GM18867 (cell line): ENCODE measurements around the gene UVSSA.
"Not testable (repeated sequence)": the region's sequence is repeated elsewhere in the genome, so short reads cannot be mapped to it uniquely, and the experiment has no call there.

Source experiments
- ATAC-seq: cut with Tn5 transposase; IDR thresholded peaks from one replicate; pipeline ENCODE4 v1.9.1; 2021; ENCODE audit warnings: mild to moderate bottlenecking, moderate library complexity; ENCODE audit not compliant: unreplicated experiment

UVSSA gene

DNA sequence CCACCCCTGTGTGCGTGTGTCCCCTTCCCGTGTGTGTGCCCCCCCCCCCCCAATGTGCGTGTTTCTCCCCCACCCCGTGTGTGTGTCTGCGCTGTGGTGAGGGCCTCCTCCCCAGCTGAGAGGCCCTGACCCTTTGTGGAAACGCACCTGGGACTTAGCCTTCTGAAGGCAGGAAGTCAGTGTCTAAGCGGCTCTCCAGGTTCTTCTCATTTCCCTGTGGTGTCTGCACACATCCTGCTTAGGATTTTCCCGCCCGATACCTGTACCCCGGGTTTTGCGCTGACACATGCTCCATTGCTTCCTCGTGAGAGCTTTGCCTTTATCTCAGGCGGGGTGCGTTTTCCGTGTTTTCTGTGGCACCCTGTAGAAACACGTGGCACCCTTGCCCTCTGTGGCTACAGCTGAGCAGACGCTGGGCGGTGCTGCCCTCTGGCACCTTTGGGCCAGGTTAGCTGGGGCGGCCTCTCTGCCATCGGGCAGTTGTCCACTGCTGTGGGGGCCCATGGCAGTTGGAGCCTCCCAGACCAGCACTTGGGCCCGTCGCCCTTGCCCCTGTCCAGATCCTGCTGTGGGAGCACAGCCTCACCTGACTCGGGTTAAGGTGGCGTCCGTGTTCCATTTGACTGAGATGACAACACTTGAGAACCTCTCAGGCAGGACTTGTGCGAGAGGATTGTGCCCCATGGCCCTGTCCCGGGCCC lies 31.0 kb upstream of the UVSSA start:
- ATAC-seq: no peak

DNA sequence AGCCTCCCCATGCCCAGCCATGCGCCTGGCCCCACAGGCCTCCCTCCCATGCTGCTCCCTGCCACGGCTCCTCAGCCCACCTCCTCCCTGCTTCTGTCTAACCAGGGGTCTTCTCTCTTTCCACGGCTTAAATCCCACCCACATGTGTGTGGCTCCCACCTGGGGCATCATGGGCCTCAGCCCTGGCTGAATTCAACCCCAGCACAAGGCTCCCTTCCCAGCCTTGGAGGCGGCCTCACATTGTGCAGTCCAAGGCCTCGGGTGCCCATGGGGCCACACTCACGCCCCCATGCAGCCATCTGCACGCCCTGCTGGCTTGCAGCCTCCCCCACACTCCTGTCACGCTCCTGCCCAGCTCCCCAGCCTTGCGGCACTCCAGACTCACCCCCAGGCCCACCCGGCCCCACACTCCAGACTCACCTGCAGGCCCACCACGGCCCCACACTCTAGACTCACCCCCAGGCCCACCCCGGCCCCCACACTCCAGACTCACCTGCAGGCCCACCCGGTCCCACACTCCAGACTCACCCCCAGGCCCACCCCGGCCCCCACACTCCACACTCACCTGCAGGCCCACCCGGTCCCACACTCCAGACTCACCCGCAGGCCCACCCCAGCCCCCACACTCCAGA lies 30.4 kb upstream of the UVSSA start:
- ATAC-seq: no peak

DNA sequence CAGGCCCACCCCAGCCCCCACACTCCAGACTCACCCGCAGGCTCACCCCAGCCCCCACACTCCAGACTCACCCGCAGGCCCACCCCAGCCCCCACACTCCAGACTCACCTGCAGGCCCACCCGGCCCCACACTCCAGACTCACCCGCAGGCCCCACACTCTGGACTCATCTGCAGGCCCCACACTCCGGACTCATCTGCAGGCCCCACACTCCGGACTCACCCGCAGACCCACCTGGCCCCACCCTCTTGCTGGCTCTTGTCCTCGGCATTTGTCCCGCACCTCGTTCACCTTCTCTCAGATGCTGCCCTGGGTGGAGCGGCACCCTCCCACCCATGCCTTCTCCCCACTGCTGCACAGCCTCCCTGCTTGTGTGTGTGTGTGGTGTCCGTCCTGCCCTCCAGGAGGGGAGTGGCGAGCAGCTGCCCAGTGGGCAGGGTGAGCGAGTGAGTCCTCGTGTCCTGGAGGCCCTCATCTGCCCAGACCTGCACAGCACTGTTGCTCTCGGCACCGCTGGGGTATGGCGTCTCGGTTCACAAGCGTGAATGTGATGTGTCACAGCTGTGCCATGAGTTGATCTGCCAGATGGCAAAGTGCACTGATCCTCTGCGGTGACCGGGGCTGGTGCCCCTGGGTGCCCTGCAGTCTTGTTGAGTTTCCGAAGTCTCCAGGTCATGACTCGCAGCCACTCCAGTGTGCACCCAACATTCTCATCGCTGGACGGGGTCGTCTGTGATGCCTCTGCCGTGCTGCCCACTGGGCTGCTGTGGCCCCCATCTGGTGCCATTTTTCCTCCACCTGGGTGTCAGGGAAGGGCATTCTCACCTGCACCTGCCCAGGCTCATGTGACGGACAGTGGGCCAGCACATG lies 29.6 kb upstream of the UVSSA start:
- no peak for ATAC-seq

DNA sequence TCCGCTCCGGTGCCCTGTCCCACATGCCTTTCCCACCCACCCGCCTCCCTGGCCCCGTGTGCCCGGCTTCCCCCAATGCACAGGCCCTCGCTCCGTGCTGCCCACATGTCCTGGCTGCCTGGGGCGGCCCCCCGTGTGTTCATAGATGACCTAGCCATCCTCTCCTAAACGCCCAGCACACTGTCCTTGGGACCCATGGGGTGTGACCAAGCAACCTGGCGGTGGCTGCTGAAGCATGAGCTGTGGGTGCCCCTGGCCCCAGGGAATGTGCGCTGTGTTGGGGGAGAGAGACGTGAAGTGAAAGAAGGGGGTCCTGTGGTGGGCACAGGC lies 29.0 kb upstream of the UVSSA start:
- ATAC-seq: no peak

DNA sequence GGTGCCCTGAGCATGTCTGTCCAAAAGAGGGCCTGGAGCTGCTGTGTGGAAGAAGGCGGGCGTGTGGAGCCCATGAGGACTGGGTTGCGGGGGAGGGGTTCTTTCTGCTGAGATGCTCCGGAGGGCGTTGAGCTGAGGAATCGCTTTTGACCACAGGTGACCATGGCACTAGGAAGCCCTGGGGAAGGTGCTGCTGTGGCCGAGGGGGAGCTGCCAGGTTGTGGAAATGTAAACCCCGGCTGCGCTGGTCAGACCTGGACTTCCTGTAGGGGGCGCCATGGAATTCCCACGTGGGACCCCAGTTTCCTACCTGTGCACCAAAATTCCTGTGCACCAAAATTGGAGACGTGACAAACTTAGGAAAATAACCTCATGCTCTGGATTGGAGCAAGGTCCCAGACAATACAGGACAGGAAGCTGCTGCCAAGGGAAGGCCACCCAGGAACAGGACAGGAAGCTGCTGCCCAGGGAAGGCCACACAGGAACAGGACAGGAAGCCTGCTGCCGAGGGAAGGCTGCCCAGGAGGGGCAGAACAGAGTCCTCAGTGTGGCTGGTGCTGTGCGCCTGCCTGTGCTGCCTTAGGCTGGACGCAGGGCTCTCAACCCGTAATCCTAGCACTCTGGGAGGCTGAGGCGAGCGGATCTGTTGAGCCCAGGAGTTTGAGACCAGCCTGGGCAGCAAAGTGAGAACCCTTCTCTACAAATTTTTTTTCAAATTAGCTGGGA lies 28.4 kb upstream of the UVSSA start:
- ATAC-seq: no peak

DNA sequence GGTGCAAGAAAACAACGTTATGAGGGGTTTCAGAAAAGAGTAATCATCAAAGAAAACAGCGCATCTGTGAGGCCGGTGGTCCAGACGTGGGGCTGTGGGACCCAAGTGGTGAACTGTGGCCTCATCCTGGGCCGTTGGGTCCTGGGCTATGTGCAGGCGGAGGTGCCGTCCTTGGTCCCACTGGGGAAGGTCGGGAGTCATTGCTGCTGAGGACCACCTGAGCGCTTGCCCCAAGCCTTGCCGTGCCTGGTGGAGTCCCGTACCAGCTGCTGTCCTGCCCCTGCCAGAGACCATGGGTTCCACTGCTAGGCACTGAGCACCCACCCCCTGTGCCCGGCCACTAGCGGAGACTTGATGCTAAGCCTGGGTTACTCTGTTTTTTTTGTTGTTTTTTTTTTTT lies 25.5 kb upstream of the UVSSA start:
- no peak for ATAC-seq

DNA sequence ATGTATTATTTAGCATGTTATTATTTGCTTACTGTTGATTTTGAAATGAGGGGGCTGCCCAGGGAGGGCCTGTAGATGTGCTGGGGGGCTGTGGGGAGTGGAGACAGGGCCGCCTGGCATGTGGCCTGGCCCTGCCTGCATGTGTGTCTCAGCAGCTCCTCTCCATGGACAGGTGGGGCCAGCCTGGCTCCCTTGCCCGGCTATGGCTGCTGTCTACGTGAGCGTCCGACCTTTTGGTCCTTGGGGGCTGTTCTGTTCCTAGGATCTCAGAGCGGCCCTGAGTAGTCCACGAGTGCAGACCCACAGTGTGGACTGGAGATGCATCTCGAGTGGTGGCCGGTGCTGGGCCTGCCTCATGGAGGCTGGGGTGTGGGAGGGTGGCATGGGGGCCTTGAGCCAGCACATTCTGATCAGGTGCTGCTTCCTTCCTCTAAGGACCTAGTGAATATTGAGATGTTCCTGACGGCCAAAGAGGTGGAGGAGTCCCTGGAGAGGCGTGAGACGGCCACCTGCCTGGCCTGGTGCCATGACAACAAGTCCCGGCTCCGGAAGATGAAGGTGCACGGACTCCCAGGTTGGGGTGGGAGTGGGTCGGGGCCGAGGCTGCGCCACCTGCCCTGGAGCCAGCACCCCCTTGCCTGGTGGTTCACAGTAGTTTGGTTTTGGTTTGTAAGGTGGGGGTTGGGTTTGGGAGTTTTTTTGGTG lies 24.9 kb upstream of the UVSSA start:
- ATAC-seq: no peak

DNA sequence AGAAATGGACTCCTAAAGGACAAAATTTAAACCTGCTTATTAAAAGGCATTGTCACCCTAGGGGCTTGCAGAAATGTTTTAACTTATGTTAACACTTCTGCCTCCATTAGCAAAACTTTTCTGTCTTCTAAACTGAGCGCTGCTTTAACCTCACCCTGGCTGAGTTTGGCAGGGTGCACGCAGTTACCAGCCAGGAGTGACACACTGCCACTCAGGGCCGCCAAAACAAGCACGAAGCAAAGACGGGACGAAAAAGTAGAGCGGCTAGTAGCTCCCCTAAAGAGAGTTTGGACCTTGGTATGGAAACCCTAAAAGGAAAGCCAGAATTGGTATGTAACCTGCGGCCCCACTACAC lies 23.8 kb upstream of the UVSSA start:
- ATAC-seq: no peak

DNA sequence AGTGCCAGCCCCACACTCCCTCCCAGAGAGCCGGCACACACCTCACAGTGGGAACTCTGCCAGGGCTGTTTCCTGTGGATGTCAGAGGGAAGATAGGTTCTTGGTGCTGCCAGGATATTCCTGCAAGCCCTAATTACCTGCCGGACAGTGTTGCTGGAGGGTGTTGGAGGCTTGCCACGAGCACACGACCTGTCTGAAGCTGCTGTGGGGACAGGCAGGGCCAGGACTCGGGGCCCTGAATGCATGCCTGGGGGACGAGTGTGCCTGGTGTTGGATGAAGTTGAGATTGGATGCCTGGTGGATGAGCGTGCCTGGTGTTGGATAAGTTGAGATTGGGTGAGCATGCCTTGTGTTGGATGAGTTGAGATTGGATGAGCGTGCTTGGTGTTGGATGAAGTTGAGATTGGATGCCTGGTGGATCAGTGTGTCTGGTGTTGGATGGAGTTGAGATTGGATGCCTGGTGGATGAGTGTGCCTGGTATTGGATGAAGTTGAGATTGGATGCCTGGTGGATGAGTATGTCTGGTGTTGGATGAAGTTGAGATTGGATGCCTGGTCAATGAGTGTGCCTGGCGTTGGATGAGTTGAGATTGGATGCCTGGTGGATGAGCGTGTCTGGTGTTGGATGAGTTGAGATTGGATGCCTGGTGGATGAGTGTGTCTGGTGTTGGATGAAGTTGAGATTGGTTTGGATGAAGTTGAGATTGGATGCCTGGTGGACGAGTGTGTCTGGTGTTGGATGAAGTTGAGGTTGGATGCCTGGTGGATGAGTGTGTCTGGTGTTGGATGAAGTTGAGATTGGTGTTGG lies 23.2 kb upstream of the UVSSA start:
- no peak for ATAC-seq

DNA sequence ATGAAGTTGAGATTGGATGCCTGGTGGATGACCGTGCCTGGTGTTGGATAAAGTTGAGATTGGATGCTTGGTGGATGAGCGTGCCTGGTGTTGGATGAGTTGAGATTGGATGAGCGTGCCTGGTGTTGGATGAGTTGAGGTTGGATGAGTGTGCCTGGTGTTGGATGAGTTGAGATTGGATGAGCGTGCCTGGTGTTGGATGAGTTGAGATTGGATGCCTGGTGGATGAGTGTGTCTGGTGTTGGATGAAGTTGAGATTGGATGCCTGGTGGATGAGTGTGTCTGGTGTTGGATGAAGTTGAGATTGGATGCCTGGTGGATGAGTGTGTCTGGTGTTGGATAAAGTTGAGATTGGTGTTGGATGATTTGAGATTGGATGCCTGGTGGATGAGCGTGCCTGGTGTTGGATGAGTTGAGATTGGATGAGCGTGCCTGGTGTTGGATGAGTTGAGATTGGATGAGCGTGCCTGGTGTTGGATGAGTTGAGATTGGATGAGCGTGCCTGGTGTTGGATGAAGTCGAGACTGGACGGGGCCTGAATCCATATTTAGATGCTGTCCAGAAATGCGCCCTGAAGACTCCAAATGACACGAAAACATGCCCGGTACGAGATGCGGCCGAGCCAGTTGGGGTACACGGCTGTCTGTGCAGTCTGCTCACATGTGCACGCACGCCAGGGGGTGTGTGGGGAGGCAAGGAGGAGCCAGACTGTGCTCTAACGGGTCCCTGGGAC lies 22.4 kb upstream of the UVSSA start:
- ATAC-seq: not testable (repeated sequence)

DNA sequence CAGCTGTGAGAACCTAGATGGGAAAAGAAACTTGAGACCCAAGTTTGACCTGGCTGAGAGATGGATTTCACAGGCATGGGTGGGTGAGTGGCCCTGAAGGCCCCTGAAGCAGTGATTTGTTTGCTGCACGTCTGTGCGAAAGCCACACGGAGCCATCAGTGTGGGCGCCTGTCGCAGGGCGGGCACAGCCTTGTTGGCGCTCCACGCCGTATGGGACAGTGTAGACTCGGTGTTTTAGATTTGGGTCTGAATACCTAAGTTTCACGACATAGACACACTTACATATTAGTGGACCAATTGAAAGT lies 21.9 kb upstream of the UVSSA start:
- ATAC-seq: no peak

DNA sequence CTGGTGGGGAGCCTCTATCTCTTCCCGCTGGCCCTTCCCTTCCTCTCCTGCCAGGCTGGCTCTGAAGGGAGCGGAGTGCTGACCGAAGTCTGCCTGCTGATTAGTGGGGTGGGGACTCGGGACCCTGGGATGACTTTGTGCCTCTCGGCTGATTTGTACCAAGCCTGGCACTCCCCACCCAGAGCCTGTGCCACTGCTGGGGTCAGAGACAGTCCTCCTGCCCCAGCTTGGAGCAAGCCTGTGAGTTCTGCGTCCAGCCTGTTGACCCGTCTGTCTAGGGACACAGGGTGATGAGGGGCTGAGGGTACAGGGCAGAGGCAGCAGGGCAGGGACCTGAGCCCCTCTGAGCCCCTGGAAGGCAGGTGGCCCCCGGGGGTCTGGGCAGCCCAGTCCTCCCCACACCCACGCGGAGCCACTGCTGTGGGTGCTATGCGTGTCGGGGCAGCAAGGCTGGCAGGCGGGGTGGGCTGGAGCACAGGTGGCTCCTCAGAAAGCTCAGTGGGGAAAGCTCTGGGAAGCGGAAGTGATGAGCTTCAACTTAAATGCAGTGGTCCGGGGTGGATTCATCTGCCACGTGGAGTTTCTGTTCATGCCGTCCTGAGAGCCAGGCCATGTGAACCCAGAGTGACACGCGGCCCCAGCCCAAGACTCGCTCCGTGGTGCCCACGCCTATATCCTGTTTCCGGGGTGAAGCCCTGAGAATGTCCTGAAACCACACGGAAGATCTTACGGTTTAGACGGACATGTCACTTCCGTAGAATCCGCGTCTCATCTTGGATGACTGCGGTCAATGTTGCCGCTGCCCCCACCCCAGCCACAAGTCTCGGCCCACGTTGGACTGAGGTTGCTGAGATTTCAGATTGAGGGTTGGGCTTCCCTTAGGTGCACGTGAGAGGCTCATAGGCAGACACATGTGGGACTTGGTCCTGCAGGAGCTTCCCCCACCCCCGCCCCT lies 21.1 kb upstream of the UVSSA start:
- ATAC-seq: no peak

DNA sequence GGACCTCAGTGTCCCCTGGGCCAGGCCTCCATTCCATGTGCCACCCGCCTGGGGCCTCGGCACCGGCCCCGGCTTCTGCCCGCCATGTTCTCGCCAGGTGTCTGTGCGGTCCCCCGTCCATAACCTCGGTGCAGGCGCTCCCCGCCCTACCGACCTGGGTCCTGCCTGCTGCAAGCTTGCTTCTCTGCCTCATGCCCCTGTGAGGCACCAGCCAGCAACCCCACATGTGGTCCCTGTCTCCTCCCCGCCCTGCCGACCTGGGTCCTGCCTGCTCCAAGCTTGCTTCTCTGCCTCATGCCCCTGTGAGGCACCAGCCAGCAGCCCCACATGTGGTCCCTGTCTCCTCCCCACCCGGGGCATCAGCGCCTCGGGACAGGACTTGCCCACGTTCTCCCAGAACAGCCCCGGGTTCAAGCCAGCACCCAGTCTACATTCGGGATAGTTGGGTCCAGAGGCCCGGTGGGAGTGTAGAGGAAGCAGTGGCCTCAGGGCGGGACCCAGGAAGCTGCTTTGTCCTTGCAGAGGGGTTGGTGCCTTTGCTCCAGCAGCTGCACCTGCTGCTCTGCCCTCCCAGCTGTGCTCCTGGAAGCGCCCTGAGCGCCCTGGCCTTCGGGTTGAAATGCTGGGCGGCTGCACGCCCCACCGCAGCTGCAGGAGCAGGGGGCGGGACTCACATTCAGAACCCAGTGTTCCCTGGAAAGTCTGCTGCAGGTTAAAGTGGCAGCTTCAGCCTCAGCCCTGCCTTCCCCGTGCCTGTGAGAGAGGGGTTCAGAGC lies 20.1 kb upstream of the UVSSA start:
- ATAC-seq: no peak

DNA sequence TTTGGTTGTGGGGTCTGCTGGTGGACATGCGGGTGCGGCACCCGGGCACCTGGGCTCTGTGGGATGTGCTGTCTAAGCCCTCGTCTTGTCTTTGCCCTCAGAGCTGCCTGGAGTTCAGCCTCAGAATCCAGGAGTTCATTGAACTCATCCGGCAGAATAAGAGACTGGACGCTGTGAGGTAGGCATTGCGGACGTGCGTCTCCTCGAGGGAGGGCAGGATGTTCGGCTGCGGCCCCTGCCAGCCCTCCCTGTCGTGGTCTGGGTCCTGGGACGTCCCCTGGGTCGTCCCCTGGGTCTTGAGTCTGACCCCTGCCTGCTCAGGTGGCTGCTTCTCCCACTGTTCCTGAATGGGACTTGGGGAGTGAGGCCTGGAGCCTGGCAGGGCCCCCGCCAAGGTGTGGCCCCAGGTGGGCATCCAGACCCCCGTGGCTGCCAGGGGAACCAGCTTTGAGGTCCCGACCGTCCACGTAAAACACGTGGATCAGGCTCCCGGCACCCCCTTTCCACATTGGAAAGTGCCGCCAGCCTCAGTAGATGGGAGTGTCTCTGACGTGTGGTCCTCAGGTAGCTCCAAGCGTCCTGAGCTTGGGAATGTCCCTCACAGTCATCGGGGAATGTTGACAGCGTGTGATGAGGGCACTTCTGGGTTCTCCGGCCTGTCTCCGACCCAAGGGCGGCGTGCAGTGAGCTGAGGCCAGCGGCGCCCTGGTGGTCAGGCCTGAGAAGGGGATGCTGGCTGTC lies 19.3 kb upstream of the UVSSA start:
- ATAC-seq: no peak

DNA sequence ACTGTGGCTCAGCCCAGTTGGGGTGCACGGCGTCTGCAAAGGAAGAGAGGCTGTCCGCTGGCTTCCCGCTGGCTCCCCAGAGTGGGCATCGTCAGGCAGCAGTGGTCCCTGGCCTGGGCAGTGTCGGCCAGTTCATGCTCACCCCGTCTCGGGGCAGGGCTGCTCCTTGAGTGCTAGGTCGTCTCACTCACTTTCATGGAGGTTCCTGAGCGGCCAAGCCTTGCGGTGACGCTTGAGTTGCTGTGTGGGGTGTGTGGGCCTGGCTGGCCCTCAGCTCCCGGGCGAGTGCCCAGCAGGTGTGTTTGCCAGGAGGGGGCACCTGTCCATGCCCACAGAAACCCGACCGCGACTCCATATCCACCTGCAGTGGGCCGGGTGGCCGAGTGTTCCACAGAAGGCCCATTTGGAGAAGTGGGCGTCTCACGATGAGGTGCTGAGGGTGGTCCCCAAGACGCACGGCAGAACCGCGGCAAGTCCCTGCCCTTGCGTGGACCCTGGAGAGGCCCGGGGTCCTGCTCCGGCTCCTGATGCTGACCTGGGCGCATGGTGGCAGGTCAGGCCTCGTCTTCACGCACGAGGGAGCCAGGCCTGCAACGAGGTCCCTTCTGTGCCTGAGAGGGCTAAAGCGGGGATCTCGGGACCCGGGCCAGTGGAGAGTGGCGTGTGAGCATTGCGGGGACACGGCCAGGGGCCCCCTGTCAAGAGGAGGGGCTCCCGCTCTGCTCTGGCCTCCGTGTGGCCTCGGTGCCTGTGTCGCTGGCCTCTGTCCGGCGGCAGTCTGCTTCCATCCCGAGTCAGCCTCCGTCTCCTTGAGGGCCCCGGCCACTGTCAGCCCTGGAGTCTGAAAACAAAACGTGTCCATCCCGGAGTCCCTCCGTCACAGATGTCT lies 18.5 kb upstream of the UVSSA start:
- no peak for ATAC-seq
